PC-9 (cell line): ENCODE data around the gene IQCM. TPM values are rescaled to one million over a fixed set of nuclear protein-coding genes. Genes with fewer than 3 reads are reported as not detected.

Experiments
- BruUV-seq: library from RNA; stranded (reverse); fragments of 400-500 nt; replicated peaks from 2 replicates; lab custom pipeline; 2021; lab: Mats Ljungman, UMichigan
- CTCF ChIA-PET: fragments of 300-600 bp; sonication (Branson Sonifier 250); formaldehyde crosslinking; loops from one replicate; lab custom pipeline; 2022; ENCODE audit warnings: antibody characterized with exemption; lab: Charles Lee
- POLR2A ChIA-PET: fragments of 300-600 bp; sonication (Branson Sonifier 250); formaldehyde crosslinking; loops from one replicate; lab custom pipeline; 2022; ENCODE audit warnings: antibody characterized with exemption; ENCODE audit not compliant: unreplicated experiment; lab: Charles Lee
- DNase-seq, 2 experiments: peaks; one replicate each; pipeline versions ENCODE4 v3.0.0 to v3.0.0-alpha.2; 2015 to 2022; ENCODE audit warnings: mixed read lengths in 1 of 2
- H2AFZ ChIP-seq: fragments of 200-600 bp; sonication (generic); 2 replicates; pipeline ENCODE4 v1.8.1; 2017; ENCODE audit warnings: antibody characterized with exemption
- H3F3A ChIP-seq: fragments of 200-600 bp; sonication (generic); 2 replicates; pipeline ENCODE4 v1.8.1; 2017; ENCODE audit warnings: antibody characterized with exemption, mild to moderate bottlenecking, low read depth; ENCODE audit not compliant: insufficient read depth
- H3K27ac ChIP-seq: fragments of 200-600 bp; sonication (generic); 2 replicates; pipeline ENCODE4 v1.6.1; 2016; ENCODE audit warnings: mixed run types
- H3K27me3 ChIP-seq: fragments of 200-600 bp; sonication (generic); 2 replicates; pipeline ENCODE4 v1.6.1; 2016; ENCODE audit warnings: low read depth, mixed run types; ENCODE audit not compliant: insufficient read depth
- H3K36me3 ChIP-seq: fragments of 200-600 bp; sonication (generic); 2 replicates; pipeline ENCODE4 v1.6.1; 2016; ENCODE audit warnings: low read depth, mixed run types
- H3K4me1 ChIP-seq: fragments of 200-600 bp; sonication (generic); replicated peaks from 2 replicates; pipeline ENCODE4 v1.6.1; 2016; ENCODE audit warnings: mixed run types; ENCODE audit not compliant: insufficient read depth
- H3K4me2 ChIP-seq: fragments of 200-600 bp; sonication (generic); 2 replicates; pipeline ENCODE4 v1.6.1; 2017; ENCODE audit warnings: mixed run types
- H3K4me3 ChIP-seq: fragments of 200-600 bp; sonication (generic); 2 replicates; pipeline ENCODE4 v1.6.1; 2016; ENCODE audit warnings: mixed run types
- H3K79me2 ChIP-seq: fragments of 200-600 bp; sonication (generic); 2 replicates; pipeline ENCODE4 v1.6.1; 2017; ENCODE audit warnings: low read depth, mixed run types
- H3K9me2 ChIP-seq: fragments of 200-600 bp; sonication (generic); 2 replicates; pipeline ENCODE4 v1.8.1; 2017; ENCODE audit warnings: mild to moderate bottlenecking; ENCODE audit not compliant: insufficient read depth
- H3K9me3 ChIP-seq: fragments of 200-600 bp; sonication (generic); 2 replicates; pipeline ENCODE4 v1.8.1; 2016; ENCODE audit warnings: low read depth; ENCODE audit not compliant: insufficient read depth
- H4K20me1 ChIP-seq: fragments of 200-600 bp; sonication (generic); 2 replicates; pipeline ENCODE4 v1.8.1; 2017; ENCODE audit not compliant: insufficient read depth
- EZH2 ChIP-seq: fragments of 200-600 bp; sonication (generic); IDR thresholded peaks from 2 replicates; pipeline ENCODE4 v1.8.0; 2017; ENCODE audit warnings: antibody characterized with exemption, low read depth
- intact Hi-C: fragments of 100-400 bp; cut with micrococcal nuclease; formaldehyde crosslinking; loops from one replicate; pipeline ENCODE4 v1.10.0; 2022; ENCODE audit not compliant: unreplicated experiment
- total RNA-seq: library from RNA; stranded (reverse); gene quantifications from 2 replicates; pipeline ENCODE4 v1.2.3, GENCODE V29; 2021
- TF ChIP-seq, protein P1 (sequence below): fragments of 200-600 bp; sonication (generic); conservative IDR thresholded peaks from 2 replicates; pipeline ENCODE4 v1.6.1; 2017; ENCODE audit warnings: mixed run types, antibody characterized with exemption, mild to moderate bottlenecking, moderate library complexity

Gene IQCM
- total RNA-seq, 1 experiment from 2014 or later, result not detected

DNA sequence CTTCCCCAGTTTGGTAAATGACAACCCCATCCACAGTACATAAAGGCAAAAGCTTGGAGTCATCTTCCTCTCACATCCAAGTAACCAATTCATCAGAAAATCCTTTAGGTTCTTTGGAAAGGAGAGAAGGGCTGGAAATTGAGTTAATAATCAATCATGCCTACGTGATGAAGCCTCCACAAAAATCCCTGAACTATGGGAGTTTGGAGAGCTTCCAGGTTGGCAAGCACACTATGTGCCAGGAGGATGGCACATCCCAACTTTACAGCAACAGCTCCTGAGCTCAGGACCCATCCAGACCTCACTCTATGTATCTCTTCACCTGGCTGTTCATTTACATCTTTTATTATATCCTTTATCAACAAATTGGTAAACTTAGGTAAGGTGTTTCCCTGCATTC, 98.9 kb downstream of the IQCM start:
- no peak overlapping the region for H3K4me3 ChIP-seq
- H3K27me3 ChIP-seq, result no peaks in the 10 kb centered on the region
- no peak for TF ChIP-seq EZH2
- TF ChIP-seq, protein P1, sequence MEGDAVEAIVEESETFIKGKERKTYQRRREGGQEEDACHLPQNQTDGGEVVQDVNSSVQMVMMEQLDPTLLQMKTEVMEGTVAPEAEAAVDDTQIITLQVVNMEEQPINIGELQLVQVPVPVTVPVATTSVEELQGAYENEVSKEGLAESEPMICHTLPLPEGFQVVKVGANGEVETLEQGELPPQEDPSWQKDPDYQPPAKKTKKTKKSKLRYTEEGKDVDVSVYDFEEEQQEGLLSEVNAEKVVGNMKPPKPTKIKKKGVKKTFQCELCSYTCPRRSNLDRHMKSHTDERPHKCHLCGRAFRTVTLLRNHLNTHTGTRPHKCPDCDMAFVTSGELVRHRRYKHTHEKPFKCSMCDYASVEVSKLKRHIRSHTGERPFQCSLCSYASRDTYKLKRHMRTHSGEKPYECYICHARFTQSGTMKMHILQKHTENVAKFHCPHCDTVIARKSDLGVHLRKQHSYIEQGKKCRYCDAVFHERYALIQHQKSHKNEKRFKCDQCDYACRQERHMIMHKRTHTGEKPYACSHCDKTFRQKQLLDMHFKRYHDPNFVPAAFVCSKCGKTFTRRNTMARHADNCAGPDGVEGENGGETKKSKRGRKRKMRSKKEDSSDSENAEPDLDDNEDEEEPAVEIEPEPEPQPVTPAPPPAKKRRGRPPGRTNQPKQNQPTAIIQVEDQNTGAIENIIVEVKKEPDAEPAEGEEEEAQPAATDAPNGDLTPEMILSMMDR, result no peak
- no peak for DNase-seq
- no peak overlapping the region for H3K27ac ChIP-seq
- H3K9me2 ChIP-seq, result no peaks in the 10 kb centered on the region
- no peaks in the 10 kb centered on the region for H3F3A ChIP-seq
- H2AFZ ChIP-seq, result no peak overlapping the region
- no peak overlapping the region for H3K4me2 ChIP-seq
- H3K9me3 ChIP-seq, result no peaks in the 10 kb centered on the region
- H3K4me1 ChIP-seq, result no peaks in the 10 kb centered on the region
- no peaks in the 10 kb centered on the region for H3K36me3 ChIP-seq
- no peaks in the 10 kb centered on the region for H4K20me1 ChIP-seq
- BruUV-seq, result no TSS peak
- POLR2A ChIA-PET, result interaction anchor here (0.6 kb wide), 1 partner anchor 492 kb away, joined by 5 read pairs; no protein-coding TSS in a partner anchor
- H3K79me2 ChIP-seq, result no peaks in the 10 kb centered on the region
- CTCF ChIA-PET, result no interaction called here
- intact Hi-C loops, result no loop called here

DNA sequence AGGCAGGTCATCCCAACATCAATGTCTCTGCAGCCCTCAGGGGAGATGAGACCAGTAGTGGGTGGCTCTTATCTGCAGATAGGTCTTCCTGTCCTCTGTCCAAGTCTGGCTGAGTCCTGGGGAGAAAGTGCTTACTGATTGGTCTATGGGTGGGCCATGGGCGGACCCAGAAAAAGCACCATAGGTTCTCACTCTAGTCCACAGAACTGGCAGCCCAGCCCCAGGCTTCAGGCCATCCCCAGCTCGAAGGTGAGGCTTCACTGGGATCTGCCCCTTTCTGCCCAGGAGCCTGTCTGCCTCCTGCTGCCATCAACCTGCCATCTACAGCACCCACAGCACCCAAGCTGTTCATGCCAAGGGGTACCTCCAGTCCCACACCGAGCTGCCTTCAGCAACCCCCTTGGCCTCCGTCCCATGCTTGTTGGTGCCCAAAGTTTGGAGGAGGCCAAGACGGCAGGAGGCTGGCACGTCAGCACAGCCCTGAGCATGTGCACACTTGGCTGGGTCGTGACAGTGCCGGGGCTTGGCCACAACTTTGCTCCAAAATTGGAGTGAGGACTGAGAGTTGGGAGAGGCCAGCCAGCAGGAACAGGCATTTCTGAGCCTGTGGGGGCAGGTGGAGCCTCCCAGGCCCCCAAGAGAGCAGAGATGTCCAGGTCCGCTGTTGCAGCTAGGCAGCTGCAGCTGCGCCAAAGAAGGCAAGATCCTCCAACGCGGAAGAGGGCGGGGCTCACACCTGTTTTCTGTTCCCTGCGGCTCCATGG, 99.6 kb downstream of the IQCM start:
- Histone ChIP-seq H4K20me1 (no peaks in the 10 kb centered on the region), H3F3A (no peaks in the 10 kb centered on the region), H3K27ac (no peak overlapping the region), H3K36me3 (no peaks in the 10 kb centered on the region), H3K9me3 (no peaks in the 10 kb centered on the region), H3K4me1 (no peaks in the 10 kb centered on the region), H2AFZ (no peak overlapping the region), H3K4me2 (no peak overlapping the region), H3K9me2 (no peaks in the 10 kb centered on the region), H3K27me3 (no peaks in the 10 kb centered on the region), H3K79me2 (no peaks in the 10 kb centered on the region), H3K4me3 (no peak overlapping the region)
- DNase-seq, result no peak
- BruUV-seq, result no TSS peak
- ChIA-PET POLR2A (no interaction called here), CTCF (no interaction called here)
- TF ChIP-seq EZH2, result no peak
- TF ChIP-seq, protein P1, result no peak
- intact Hi-C loops, result no loop called here

DNA sequence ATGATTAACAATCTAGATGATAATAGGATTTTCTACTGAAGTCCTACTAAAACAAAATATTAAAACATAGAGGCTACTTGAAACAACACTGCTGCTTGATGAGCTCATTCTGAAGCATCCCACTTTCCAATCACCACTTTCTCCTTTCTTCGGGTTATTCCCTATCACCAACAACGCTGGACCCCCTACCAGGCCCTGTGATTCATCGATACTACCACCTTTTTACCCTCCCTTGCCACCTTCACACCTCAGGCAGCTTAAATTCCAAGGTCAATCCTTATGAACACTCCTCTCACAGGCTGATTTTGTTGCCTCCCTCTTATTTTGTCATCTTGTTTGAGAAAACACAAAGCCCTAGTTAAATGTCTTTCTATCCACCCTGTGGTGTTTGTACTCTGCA, 102.6 kb downstream of the IQCM start:
- no peaks in the 10 kb centered on the region for H3F3A ChIP-seq
- POLR2A ChIA-PET, result no interaction called here
- no peaks in the 10 kb centered on the region for H3K4me1 ChIP-seq
- no peaks in the 10 kb centered on the region for H3K36me3 ChIP-seq
- H3K4me2 ChIP-seq, result no peak overlapping the region
- intact Hi-C loops, result no loop called here
- no peak overlapping the region for H3K4me3 ChIP-seq
- no peak for TF ChIP-seq EZH2
- TF ChIP-seq, protein P1, result no peak
- no peak overlapping the region for H3K27ac ChIP-seq
- H3K9me2 ChIP-seq, result no peaks in the 10 kb centered on the region
- H3K79me2 ChIP-seq, result no peaks in the 10 kb centered on the region
- no TSS peak for BruUV-seq
- DNase-seq, result no peak
- CTCF ChIA-PET, result no interaction called here
- no peaks in the 10 kb centered on the region for H4K20me1 ChIP-seq
- no peaks in the 10 kb centered on the region for H3K9me3 ChIP-seq
- no peaks in the 10 kb centered on the region for H3K27me3 ChIP-seq
- H2AFZ ChIP-seq, result no peak overlapping the region
